Measurements from ENCODE around the gene TEX44.
"Not testable (repeated sequence)": the region's sequence is repeated elsewhere in the genome, so short reads cannot be mapped to it uniquely, and the experiment has no call there.

Gene TEX44

DNA sequence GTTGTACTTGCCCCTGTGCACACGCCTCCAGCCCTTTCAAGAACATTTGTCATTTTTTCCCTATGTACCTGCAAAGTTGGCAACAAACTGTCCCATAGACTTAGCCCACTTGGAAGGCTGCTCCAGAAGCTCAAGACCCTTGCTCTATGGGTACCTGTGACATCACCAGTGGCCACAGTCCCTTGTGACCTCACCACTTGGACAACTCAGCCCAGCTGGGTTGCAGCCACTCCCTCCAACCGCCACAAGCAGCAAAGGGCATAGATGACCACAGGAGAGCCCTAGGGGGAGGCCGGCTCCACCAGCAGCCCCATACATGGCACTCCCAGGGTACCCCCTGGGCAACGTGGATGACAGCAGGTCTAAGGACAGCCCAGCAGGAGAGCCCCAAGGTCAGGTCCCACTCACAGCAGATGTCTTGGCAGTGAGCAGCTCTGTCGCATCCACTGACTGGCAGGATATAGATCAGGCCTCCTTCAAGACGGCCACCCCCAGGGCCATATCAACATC is at the start of gene TEX44:
TSS of gene TEX44 (plus strand) at position 229 of the 510 bp plus-strand sequence. CDS start at position 317, 88 bp downstream.
- DNase-seq (ENCODE audit: low read depth): no peak

GRCh38 chr2:231545105-231545902 is 47.4 kb upstream of the TEX44 start:
- DNase-seq (ENCODE audit: low read depth): no peak

GRCh38 chr2:231546014-231546715 is 46.5 kb upstream of the TEX44 start:
- DNase-seq (ENCODE audit: low read depth): no peak

GRCh38 chr2:231547315-231548110 is 45.2 kb upstream of the TEX44 start:
- DNase-seq (ENCODE audit: low read depth): no peak

DNA sequence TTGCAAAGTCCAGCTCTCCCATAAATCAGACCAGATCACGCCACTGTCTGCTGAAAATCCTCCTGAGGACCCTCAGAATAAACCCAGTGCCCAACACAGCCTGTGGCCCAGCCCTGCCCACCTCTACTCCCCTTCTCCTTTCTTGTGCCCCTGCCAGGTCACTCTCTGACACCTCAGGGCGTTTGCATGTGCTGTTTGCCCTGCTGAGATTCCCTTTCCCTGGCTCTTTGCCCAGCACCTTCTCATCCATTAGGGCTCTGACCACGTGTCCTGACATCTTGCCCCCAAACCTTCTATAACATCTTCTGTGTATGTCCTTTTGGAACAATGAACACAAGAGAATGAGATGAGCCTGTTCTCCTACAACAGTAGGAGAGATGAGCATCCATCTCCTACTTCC is 43.9 kb upstream of the TEX44 start:
- no peak for DNase-seq (ENCODE audit: low read depth)

- DNase-seq (ENCODE audit: low read depth): no peak
Measured at GRCh38 chr2:231549446-231550239, 43.0 kb upstream of the TEX44 start.

GRCh38 chr2:231552752-231553151 is 39.9 kb upstream of the TEX44 start:
- no peak for DNase-seq (ENCODE audit: low read depth)

GRCh38 chr2:231554327-231554726 is 38.3 kb upstream of the TEX44 start:
- no peak for DNase-seq (ENCODE audit: low read depth)

- DNase-seq (ENCODE audit: low read depth): no peak
Measured at GRCh38 chr2:231554748-231555545, 37.7 kb upstream of the TEX44 start.

GRCh38 chr2:231556496-231556895 is 36.2 kb upstream of the TEX44 start:
- DNase-seq (ENCODE audit: low read depth): not testable (repeated sequence)

DNA sequence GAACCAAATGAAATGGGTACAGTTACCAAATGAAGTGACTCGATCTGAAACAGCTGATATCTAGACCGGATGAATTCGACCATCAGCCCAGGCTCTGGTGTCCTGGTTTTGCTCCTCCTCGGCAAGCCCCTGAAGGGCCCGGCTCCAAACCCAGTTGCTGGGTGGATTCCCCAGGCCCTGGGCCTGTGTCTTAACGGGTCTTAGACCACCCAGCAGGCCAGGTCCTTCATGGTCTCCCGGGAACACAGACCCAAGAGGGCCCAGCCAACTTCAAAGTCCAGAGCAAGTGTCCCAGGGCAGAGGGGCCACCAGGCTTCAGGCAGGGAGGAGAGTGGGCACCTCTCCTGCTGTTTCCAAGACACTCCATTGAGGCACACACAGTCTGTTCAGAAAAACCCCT is 35.7 kb upstream of the TEX44 start:
- DNase-seq (ENCODE audit: low read depth): no peak

- peak; percentile 22 for DNase-seq (ENCODE audit: low read depth)
Measured at GRCh38 chr2:231557571-231558217, 35.0 kb upstream of the TEX44 start.

- no peak for DNase-seq (ENCODE audit: low read depth)
Measured at GRCh38 chr2:231563378-231563961, 29.2 kb upstream of the TEX44 start.

DNA sequence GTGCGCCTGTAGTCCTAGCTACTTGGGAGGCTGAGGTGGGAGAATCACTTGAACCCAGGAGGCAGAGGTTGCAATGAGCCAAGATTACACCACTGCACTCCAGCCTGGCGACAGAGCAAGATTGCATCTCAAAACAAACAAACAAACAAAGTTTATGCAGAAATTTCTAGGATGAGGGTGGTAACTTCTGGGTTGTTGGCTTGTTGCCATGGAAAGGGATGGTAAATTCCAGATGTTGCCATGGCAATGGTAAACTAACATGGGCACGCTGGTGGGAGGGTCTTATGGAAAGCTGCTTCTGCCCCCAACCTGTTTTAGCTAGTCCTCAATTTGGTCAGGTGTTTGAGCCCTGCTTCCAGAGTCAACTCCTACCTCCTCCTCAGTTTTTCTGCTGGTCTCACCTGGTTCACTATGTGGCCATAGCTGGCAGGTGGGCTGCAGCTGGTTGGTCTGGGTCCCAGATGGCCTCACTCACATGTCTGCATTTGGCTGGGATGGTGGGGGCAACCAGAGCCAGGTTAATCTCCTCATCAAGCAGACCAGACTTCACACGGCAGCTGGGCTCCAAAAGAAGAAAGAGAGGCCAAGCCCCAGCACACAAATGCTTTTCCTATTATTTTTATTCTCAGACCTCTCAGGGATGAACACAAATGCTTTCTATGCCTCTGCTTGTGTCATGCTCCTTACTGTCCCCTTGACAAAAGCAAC is 26.6 kb upstream of the TEX44 start:
- no peak for DNase-seq (ENCODE audit: low read depth)

DNA sequence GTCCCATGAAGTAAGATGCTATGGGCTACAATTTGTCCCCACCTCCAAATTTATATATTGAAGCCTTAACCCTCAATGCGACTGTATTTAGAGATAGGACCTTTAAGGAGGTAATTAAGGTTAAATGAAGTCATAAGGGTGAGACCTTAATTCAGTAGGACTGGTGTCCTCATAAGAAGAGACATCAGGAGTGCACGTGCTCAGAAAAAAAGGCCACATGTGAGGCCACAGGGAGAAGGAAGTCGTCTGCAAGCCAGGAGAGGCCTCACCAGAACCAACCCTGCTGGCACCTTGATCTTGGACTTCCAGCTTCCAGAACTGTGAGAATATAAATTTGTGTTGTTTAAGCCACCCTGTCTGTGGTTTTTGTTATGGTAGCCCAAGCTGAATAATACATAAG is 25.5 kb upstream of the TEX44 start:
- DNase-seq (ENCODE audit: low read depth): no peak

- DNase-seq (ENCODE audit: low read depth): no peak
Measured at GRCh38 chr2:231568098-231568784, 24.4 kb upstream of the TEX44 start.

- no peak for DNase-seq (ENCODE audit: low read depth)
Measured at GRCh38 chr2:231568785-231569435, 23.8 kb upstream of the TEX44 start.

DNA sequence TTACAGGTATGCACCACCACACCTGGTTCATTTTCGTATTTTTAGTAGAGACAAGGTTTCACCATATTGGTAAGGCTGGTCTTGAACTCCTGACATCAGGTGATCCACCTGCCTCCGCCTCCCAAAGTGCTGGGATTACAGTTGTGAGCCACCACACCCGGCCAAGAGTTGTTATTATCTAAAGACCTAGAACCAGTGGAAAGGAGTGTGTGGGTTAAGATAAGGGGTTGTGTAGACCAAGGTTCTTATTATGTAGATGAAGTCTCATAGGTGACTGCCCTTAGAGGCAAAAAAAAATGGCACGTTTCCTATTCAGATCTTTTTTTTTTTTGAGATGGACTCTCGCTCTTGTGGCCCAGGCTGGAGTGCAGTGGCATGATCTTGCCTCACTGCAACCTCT is 21.7 kb upstream of the TEX44 start:
- not testable (repeated sequence) for DNase-seq (ENCODE audit: low read depth)
